Right lobe of liver (tissue), 6 donors: ENCODE results near the gene CHN2. TPM values are rescaled to one million over a fixed set of nuclear protein-coding genes. Genes with fewer than 3 reads are reported as not detected.

Source experiments
- ATAC-seq, 4 donors: fragments of 200-7000 bp; cut with Tn5 transposase; one replicate each; pipeline ENCODE4 v1.9.1; 2020; ENCODE audit warnings: mild to moderate bottlenecking in 4 of 4, moderate library complexity in 4 of 4
- DNase-seq, 3 donors: peaks; one replicate each; pipeline ENCODE4 v3.0.0-alpha.2; 2020
- H3K27ac ChIP-seq, 3 donors: fragments of 200-600 bp; one replicate each; pipeline ENCODE4 v1.8.0; 2022
- H3K27me3 ChIP-seq, 2 donors: fragments of 200-600 bp; one replicate each; pipeline ENCODE4 v1.8.0; 2022
- H3K36me3 ChIP-seq, 4 donors: fragments of 200-600 bp; sonication (generic) in 1 of 4; one replicate each; pipeline versions ENCODE4 v1.5.1 to v1.8.0; 2017 to 2022; ENCODE audit warnings: control low read depth in 1 of 4
- H3K4me1 ChIP-seq, 4 donors: fragments of 200-600 bp; sonication (generic) in 1 of 4; one replicate each; pipeline versions ENCODE4 v1.5.1 to v1.8.0; 2017 to 2022; ENCODE audit warnings: control low read depth in 1 of 4
- H3K4me3 ChIP-seq, 3 donors: fragments of 200-600 bp; one replicate each; pipeline ENCODE4 v1.8.0; 2022
- H3K9me3 ChIP-seq, 4 donors: fragments of 200-600 bp; sonication (generic) in 1 of 4; one replicate each; pipeline versions ENCODE4 v1.5.1 to v1.8.0; 2017 to 2022; ENCODE audit warnings: control low read depth in 1 of 4
- CTCF ChIP-seq, 4 donors: fragments of 200-600 bp in 3 of 4; fragments of 450-650 bp in 1 of 4; IDR thresholded peaks; one replicate each; pipeline versions ENCODE4 v1.5.1 to v1.8.0; 2016 to 2022; ENCODE audit warnings: antibody characterized with exemption in 4 of 4, mild to moderate bottlenecking in 2 of 4
- POLR2A ChIP-seq: fragments of 450-650 bp; IDR thresholded peaks from one replicate; pipeline ENCODE4 v1.6.1; 2017; ENCODE audit warnings: antibody characterized with exemption, mild to moderate bottlenecking
- WGBS: methylation state at CpG from one replicate; pipeline ENCODE4 v1.1.6; 2018; ENCODE audit warnings: low coverage, low lambda C conversion rate; ENCODE audit not compliant: insufficient coverage; ENCODE audit errors: missing lambda C conversion rate; 5-methylcytosine and 5-hydroxymethylcytosine counted together
- intact Hi-C, 2 donors: fragments of 100-400 bp; cut with DNase I; formaldehyde crosslinking; loops; one replicate each; pipeline versions ENCODE4 v1.11.2 to v1.14.1; 2022
- total RNA-seq, 6 experiments: library from RNA; depleted of rRNA in 2 of 6; stranded (reverse); fragments of >200 nt in 2 of 6; fragmentation: NEBNext Ultra II Directional in 3 of 6; extraction: Animal tissue kit (Norgen Biotek cat#: 25700) in 3 of 6; gene quantifications; one replicate each; pipeline versions ENCODE4 v1.1.0 to v1.2.4, GENCODE V29; 2016 to 2023
- donor health status: DM: no; HTN: yes; CAD: no.
- donor health status: DM: no; HTN: no; CAD: no.
- donor health status: DM: no; HTN: no; CAD: no.
- donor health status: DM: no; HTN: yes; CAD: no.
- donor health status: DM: no; HTN: yes; CAD: no.

CHN2 gene
- total RNA-seq, 6 experiments from 2014 or later: 20.1 to 57.7 (median 31.5) TPM

- H3K36me3 ChIP-seq: no peaks in the 10 kb centered on the region
- peaks cover 0 to 4% (median 0%) of the 10 kb centered on the region in 4 donors for H3K4me1 ChIP-seq
- ATAC-seq: no peak
- no peaks in the 10 kb centered on the region for H3K27me3 ChIP-seq
- no peak for DNase-seq
- H3K9me3 ChIP-seq: no peaks in the 10 kb centered on the region
- no peak for TF ChIP-seq POLR2A
- no peak for TF ChIP-seq CTCF (IDR thresholded peaks at IDR 0.05)
- H3K4me3 ChIP-seq: no peak overlapping the region
- no peak overlapping the region for H3K27ac ChIP-seq
- 55% methylated on average over 2 of the region's 2 CpGs for WGBS
- intact Hi-C loops: no loop called here
These were observed 148.8 kb downstream of the CHN2 start for GRCh38 chr7:29343399-29343798.

GRCh38 chr7:29344334-29344978, 149.9 kb downstream of the CHN2 start:
- WGBS: 92% methylated on average over 3 of the region's 4 CpGs
- H3K9me3 ChIP-seq: no peaks in the 10 kb centered on the region

GRCh38 chr7:29345590-29345989, 151.0 kb downstream of the CHN2 start:
- WGBS: 61% methylated on average over 8 of the region's 9 CpGs
- peak; percentile 88 to 94 (median 90) for ATAC-seq
- intact Hi-C loops: no loop called here

More at GRCh38 chr7:29344334-29344978, 149.9 kb downstream of the CHN2 start:
- intact Hi-C loops: no loop called here
- DNase-seq (no peak), ATAC-seq (no peak)
- Histone ChIP-seq H3K27me3 (no peaks in the 10 kb centered on the region), H3K4me1 (peaks cover 0 to 4% (median under 1%) of the 10 kb centered on the region in 4 donors), H3K27ac (no peak overlapping the region), H3K4me3 (no peak overlapping the region), H3K36me3 (no peaks in the 10 kb centered on the region)
- TF ChIP-seq CTCF (IDR thresholded peaks at IDR 0.05) (no peak), POLR2A (no peak)

GRCh38 chr7:29346231-29346978, 151.8 kb downstream of the CHN2 start:
- H3K27me3 ChIP-seq: no peaks in the 10 kb centered on the region
- WGBS: 83% methylated on average over 7 of the region's 8 CpGs
- no peaks in the 10 kb centered on the region for H3K9me3 ChIP-seq
- DNase-seq (no peak), ATAC-seq (no peak)
- no peak overlapping the region for H3K27ac ChIP-seq
- no peak overlapping the region for H3K4me3 ChIP-seq
- peaks cover 0 to 4% (median 2%) of the 10 kb centered on the region in 4 donors for H3K4me1 ChIP-seq
- intact Hi-C loops: no loop called here
- TF ChIP-seq POLR2A: no peak
- no peak for TF ChIP-seq CTCF (IDR thresholded peaks at IDR 0.05)
- H3K36me3 ChIP-seq: no peaks in the 10 kb centered on the region

More at GRCh38 chr7:29345590-29345989, 151.0 kb downstream of the CHN2 start:
- Histone ChIP-seq H3K36me3 (no peaks in the 10 kb centered on the region), H3K27me3 (no peaks in the 10 kb centered on the region), H3K27ac (no peak overlapping the region), H3K9me3 (no peaks in the 10 kb centered on the region), H3K4me1 (peaks cover 0 to 4% (median 2%) of the 10 kb centered on the region in 4 donors), H3K4me3 (no peak overlapping the region)
- peak; percentile 49 to 69 (median 57) for DNase-seq
- TF ChIP-seq CTCF (IDR thresholded peaks at IDR 0.05) (peak; percentile 37 to 65 (median 55)), POLR2A (no peak)
